Esophagus muscularis mucosa (tissue), 4 donors: ENCODE results near the gene CCDC47.

ENCODE experiments used
- EP300 ChIP-seq: sonication (generic); formaldehyde crosslinking; IDR thresholded peaks from one replicate; pipeline ENCODE4 v1.6.1; 2017; ENCODE audit warnings: antibody characterized with exemption
- POLR2A ChIP-seq: fragments of 450-650 bp; IDR thresholded peaks from one replicate; pipeline ENCODE4 v1.6.1; 2017; ENCODE audit warnings: antibody characterized with exemption, moderate library complexity, mild to moderate bottlenecking, low read depth
- POLR2AphosphoS5 ChIP-seq, 2 donors: sonication (generic); formaldehyde crosslinking; IDR thresholded peaks; one replicate each; pipeline ENCODE4 v1.6.1; 2017; ENCODE audit warnings: antibody characterized with exemption in 2 of 2
- TF ChIP-seq, protein P1 (sequence below), 3 experiments: fragments of 200-600 bp in 2 of 3; fragments of 450-650 bp in 1 of 3; sonication (generic) in 2 of 3; IDR thresholded peaks; one replicate each; pipeline ENCODE4 v1.5.1; 2017 to 2019; ENCODE audit warnings: antibody characterized with exemption in 3 of 3, mild to moderate bottlenecking in 2 of 3, moderate library complexity in 1 of 3

DNA sequence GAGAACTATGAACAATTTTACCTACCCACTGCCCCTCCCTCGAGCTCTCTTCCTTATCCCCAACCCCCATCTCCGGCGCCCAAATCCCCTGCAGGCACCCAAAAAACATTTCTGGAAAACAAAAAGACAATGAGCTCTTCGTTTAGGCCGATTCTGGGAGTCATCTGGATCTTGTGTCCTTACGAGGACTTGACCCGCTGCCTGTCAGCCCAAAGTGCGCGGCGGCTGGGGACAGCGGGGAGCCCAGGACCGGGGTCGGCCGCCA, 32.3 kb downstream of the CCDC47 start:
- TF ChIP-seq, protein P1, sequence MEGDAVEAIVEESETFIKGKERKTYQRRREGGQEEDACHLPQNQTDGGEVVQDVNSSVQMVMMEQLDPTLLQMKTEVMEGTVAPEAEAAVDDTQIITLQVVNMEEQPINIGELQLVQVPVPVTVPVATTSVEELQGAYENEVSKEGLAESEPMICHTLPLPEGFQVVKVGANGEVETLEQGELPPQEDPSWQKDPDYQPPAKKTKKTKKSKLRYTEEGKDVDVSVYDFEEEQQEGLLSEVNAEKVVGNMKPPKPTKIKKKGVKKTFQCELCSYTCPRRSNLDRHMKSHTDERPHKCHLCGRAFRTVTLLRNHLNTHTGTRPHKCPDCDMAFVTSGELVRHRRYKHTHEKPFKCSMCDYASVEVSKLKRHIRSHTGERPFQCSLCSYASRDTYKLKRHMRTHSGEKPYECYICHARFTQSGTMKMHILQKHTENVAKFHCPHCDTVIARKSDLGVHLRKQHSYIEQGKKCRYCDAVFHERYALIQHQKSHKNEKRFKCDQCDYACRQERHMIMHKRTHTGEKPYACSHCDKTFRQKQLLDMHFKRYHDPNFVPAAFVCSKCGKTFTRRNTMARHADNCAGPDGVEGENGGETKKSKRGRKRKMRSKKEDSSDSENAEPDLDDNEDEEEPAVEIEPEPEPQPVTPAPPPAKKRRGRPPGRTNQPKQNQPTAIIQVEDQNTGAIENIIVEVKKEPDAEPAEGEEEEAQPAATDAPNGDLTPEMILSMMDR (IDR thresholded peaks at IDR 0.05): no peak
- no peak for TF ChIP-seq POLR2A
- no peak for TF ChIP-seq POLR2AphosphoS5 (IDR thresholded peaks at IDR 0.05)
- TF ChIP-seq EP300: no peak
